ENCODE data around the gene NCOR2.

Gene NCOR2

DNA sequence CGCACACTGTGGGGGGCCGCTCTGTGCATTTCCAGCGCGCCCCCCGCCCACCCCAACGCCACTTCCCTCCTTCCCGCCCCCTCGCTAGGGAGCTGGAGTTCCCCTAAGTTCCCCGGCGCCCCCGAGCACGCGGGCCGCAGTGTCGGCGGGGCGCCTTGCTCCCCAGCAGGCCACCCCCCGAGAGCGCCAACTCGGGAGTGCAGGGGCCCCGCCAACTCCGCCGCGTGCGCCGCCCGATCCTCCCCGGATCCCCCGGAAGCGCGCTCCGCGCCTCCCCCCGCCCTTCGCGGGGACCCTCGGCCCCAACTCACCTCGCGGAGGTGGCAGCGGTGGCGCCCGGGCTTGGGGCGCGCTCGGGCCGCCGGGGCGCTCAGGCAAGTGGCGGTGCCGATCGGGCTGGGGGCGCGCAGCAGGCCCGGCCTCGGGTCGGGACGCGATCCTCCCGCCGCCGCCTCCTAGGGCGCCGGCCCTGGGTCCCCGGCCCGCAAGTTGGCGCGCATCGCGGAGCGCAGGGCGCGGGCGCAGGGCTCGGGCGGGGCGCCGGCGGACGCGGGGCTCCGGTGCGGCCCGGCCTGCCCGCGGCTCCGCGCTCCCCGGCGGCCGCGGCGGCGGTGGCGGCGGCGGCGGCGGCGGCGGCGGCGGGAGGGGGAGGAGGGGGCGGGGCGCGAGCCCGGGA is at the start of gene NCOR2:
NCOR2 (minus strand) TSS at position 616 of the 676 bp plus-strand sequence. CDS start 72,361 bp downstream, outside the sequence.
- Histone ChIP-seq H3K27me3 (ENCODE audit: control insufficient read depth in 1 of 2, insufficient read depth in 2 of 2, low read length in 2 of 2) (no peaks in the 10 kb centered on the region), H3K4me1 (ENCODE audit: control insufficient read depth, insufficient read depth, low read length) (peaks cover 55% of the 10 kb centered on the region), H3K27ac (ENCODE audit: low read length) (peak within 1 kb of the TSS; percentile 92), H3K9me3 (ENCODE audit: control insufficient read depth in 2 of 2, low read length in 2 of 2) (no peaks in the 10 kb centered on the region), H3K4me3 (ENCODE audit: low read length in 2 of 2) (peak within 1 kb of the TSS; percentile 72 to 88), H3K9ac (ENCODE audit: low read length in 2 of 2) (peak within 1 kb of the TSS; percentile 67 to 73), H3K36me3 (ENCODE audit: control insufficient read depth in 2 of 2, insufficient read depth in 2 of 2, low read length in 2 of 2) (no peaks in the 10 kb centered on the region)

DNA sequence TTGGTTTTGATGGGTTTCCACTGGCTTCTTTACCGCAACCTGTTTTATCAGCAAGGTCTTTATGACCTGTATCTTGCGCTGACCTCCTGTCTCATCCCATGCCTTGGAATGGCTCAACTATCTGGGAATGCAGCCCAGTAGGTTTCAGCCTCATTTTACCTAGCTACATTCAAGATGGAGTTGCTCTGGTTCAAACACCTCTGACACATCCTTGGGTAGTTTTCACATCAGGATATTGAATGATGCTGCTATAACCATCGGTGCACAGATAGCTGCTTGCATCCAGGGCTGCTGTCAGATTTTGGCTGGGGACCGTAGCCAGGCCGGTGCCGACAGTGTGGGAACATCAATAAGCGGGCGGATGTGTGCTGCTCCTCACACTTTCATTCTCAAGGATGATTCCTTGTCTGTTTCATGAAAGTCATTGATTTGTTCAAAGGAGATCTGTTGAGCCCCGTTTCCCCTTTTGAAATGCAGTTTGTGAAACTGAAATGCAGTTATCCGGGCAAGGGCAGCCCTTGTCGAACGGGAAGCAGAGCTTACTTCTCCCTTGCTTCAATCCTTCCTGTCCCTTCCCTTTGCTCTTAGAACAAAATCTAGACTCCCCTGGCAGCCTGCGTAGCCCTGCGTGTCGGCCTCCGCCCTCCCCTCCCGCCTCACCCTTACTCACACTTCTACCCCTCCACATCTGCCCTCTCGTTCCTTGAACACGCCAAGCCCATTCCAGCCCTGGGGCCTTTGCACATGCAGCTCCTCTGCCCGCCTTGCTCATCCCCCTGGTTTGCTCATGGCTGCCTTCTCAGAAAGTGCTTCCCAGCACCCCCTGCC is 49.2 kb upstream of the NCOR2 start:
- Histone ChIP-seq H3K9ac (ENCODE audit: low read length in 2 of 2) (no peak overlapping the region), H3K4me1 (ENCODE audit: control insufficient read depth, insufficient read depth, low read length) (peaks cover 28% of the 10 kb centered on the region), H3K9me3 (ENCODE audit: control insufficient read depth in 2 of 2, low read length in 2 of 2) (peaks cover 0 to 4% of the 10 kb centered on the region in 2 donors), H3K4me3 (ENCODE audit: low read length in 2 of 2) (no peak overlapping the region), H3K27me3 (ENCODE audit: control insufficient read depth in 1 of 2, insufficient read depth in 2 of 2, low read length in 2 of 2) (no peaks in the 10 kb centered on the region), H3K36me3 (ENCODE audit: control insufficient read depth in 2 of 2, insufficient read depth in 2 of 2, low read length in 2 of 2) (no peaks in the 10 kb centered on the region), H3K27ac (ENCODE audit: low read length) (no peak overlapping the region)

DNA sequence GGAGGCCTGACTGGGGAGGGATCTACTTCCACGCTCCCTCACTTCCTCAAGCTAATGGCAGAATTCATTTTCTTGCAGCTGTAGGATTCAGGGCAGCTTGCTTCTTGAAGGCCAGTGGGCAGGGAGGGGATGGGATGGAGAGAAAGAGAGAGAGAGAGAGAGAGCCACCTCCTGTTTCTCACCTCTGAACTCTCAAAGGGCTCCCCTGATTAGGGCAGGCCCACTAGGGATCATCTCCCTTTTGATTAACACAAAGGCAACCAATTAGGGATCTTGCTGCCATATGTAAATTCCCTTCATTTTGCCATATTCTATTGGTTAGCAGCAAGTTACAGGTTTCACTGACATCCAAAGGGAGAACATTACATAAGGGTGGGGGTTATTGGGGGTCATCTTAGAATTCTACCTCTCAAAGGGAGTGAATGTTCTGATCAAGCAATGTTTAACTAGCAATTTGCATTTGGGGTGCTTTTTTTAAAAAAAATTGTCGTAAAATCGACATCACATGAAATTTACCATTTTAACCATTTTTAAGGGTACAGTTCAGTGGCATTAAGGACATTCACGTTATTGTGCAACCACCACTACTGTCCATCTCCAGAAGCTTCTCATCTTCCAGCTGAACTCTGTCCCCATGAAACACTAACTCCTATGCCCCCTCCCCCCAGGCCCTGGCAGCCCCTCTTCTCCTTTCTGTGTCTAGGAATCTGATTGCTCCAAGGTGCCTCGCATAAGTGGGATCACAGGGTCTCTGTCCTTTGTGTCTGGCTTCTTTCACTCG is 47.3 kb upstream of the NCOR2 start:
- peaks cover 18% of the 10 kb centered on the region for H3K4me1 ChIP-seq (ENCODE audit: control insufficient read depth, insufficient read depth, low read length)

DNA sequence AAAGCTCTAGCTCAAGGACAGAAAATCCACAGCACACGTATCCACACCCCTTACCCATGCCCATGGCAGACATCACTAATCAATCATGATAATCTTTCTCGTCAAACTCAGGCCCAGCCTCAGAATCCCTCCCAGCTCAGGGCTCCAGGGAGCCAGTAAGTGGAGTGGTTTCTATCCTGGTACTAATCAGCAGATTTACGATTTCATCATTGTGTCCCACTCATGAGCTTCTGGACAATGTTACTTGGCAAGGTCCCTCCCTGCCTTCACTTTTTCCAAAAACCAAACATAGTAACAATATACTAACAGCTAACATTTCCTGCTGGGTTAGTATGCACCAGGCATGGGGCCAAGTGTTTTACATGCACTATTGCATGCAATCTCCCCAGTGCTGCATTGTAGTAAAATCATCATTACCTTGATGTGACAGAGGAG is 45.8 kb upstream of the NCOR2 start:
- Histone ChIP-seq H3K27me3 (ENCODE audit: control insufficient read depth in 1 of 2, insufficient read depth in 2 of 2, low read length in 2 of 2) (no peaks in the 10 kb centered on the region), H3K9me3 (ENCODE audit: control insufficient read depth in 2 of 2, low read length in 2 of 2) (peaks cover 0 to 4% of the 10 kb centered on the region in 2 donors), H3K4me3 (ENCODE audit: low read length in 2 of 2) (no peak overlapping the region), H3K9ac (ENCODE audit: low read length in 2 of 2) (no peak overlapping the region), H3K4me1 (ENCODE audit: control insufficient read depth, insufficient read depth, low read length) (peaks cover 32% of the 10 kb centered on the region), H3K36me3 (ENCODE audit: control insufficient read depth in 2 of 2, insufficient read depth in 2 of 2, low read length in 2 of 2) (no peaks in the 10 kb centered on the region), H3K27ac (ENCODE audit: low read length) (peak overlapping the region; percentile 18)

More for the DNA sequence above, 47.3 kb upstream of the NCOR2 start:
- Histone ChIP-seq H3K9ac (ENCODE audit: low read length in 2 of 2) (no peak overlapping the region), H3K27me3 (ENCODE audit: control insufficient read depth in 1 of 2, insufficient read depth in 2 of 2, low read length in 2 of 2) (no peaks in the 10 kb centered on the region), H3K27ac (ENCODE audit: low read length) (no peak overlapping the region), H3K36me3 (ENCODE audit: control insufficient read depth in 2 of 2, insufficient read depth in 2 of 2, low read length in 2 of 2) (no peaks in the 10 kb centered on the region), H3K9me3 (ENCODE audit: control insufficient read depth in 2 of 2, low read length in 2 of 2) (peaks cover 0 to 4% of the 10 kb centered on the region in 2 donors), H3K4me3 (ENCODE audit: low read length in 2 of 2) (no peak overlapping the region)

DNA sequence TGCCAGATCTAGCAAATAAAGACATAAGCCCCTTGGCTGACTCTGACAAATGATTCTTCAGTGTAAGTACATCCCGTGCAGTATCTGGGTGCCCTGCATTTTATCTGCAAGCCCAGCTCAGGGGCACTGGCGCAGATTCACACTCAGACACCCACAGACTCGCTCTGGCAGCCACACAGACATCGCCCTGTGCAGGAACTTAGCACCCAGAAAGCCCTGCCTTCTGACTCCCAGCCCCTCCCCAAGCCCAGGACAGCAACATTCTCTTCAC is 44.9 kb upstream of the NCOR2 start:
- Histone ChIP-seq H3K9ac (ENCODE audit: low read length in 2 of 2) (no peak overlapping the region), H3K4me3 (ENCODE audit: low read length in 2 of 2) (no peak overlapping the region), H3K27ac (ENCODE audit: low read length) (peak overlapping the region; percentile 18), H3K36me3 (ENCODE audit: control insufficient read depth in 2 of 2, insufficient read depth in 2 of 2, low read length in 2 of 2) (no peaks in the 10 kb centered on the region), H3K4me1 (ENCODE audit: control insufficient read depth, insufficient read depth, low read length) (peaks cover 32% of the 10 kb centered on the region), H3K27me3 (ENCODE audit: control insufficient read depth in 1 of 2, insufficient read depth in 2 of 2, low read length in 2 of 2) (no peaks in the 10 kb centered on the region), H3K9me3 (ENCODE audit: control insufficient read depth in 2 of 2, low read length in 2 of 2) (peaks cover 0 to 4% of the 10 kb centered on the region in 2 donors)

DNA sequence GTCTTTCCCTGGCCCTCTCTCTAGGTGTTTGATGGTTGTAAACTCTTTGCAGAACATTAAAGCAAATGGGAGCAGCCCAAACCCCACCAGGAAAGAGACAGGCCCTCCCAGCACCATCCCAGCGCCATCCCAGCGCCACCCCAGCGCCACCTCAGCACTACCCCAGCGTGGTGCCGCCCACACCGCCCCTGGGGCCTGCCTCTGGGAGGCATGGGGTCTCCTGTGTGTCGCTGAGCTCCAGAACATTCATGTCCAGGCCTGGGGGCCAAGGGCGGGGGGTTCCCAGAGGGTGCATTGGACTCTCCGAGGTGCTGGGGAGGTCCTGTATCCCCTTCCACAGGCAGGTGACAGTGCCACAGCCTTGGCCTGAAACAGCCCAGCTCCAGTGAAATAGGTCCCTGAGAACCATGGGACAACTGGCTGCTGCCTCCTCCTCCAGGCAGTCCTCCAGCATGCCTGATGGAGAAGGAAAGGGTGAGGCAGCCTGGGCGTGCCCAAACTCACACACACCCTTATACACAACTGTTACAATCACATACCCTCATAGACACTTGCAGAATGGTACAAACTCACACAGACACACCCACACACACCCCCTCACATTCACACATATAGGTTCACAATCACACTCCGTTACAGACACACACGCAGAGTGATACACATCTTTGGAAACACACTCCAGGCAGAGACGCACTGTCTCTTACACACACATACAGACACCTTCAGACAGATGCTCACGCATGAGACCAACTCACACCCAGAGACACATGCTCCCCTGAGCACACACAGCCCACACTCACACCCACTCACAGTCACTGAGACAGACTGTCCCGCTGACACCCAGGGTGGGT is 44.4 kb upstream of the NCOR2 start:
- peak overlapping the region; percentile 18 for H3K27ac ChIP-seq (ENCODE audit: low read length)
- H3K9me3 ChIP-seq (ENCODE audit: control insufficient read depth in 2 of 2, low read length in 2 of 2), result peaks cover 0 to 4% of the 10 kb centered on the region in 2 donors
- no peaks in the 10 kb centered on the region for H3K27me3 ChIP-seq (ENCODE audit: control insufficient read depth in 1 of 2, insufficient read depth in 2 of 2, low read length in 2 of 2)
- no peak overlapping the region for H3K4me3 ChIP-seq (ENCODE audit: low read length in 2 of 2)
- no peaks in the 10 kb centered on the region for H3K36me3 ChIP-seq (ENCODE audit: control insufficient read depth in 2 of 2, insufficient read depth in 2 of 2, low read length in 2 of 2)
- peaks cover 32% of the 10 kb centered on the region for H3K4me1 ChIP-seq (ENCODE audit: control insufficient read depth, insufficient read depth, low read length)
- H3K9ac ChIP-seq (ENCODE audit: low read length in 2 of 2), result no peak overlapping the region

DNA sequence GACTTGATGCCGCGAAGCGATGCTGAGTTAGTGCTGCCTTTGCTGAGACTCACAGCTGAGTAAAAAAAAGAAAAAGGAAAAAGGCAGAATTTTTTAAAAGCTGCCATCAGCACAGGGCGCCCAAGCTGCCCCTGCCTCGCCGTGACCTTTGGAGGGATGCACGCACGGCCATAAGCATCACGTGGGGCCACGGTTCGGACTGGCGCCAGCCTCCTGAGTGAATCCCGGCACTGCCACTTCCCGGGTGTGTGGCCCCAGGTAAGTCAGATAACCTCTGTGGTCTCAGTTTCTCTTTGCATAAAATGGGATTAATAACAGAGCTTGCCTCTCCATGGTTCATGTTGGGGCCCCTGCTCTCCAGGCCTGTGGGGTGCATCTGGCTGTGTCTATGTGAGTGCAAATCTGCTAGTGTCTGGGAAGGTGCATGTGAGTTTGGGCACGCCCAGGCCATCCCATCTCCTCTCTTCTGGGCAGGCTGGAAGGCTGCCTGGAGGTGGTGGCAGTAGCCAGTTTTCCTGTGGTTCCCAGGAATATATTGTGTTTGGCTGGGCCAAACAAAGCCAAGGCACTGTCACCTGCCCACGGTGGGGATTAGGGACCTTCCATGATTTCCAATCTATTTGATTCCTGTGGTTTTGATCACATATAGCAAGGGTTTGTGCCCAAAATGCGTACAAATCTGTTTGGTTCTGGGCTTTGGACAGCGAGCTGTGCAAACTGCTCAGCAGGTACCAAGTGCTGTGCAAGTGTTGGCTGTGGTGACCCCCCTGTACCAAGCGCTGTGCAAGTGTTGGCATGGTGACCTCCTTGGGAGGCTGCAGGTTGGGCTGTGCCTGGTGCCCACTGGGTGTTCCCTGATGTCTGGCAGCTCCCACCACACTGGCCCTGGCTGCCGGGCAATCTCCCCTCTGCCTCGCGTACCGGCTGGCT is 43.5 kb upstream of the NCOR2 start:
- Histone ChIP-seq H3K36me3 (ENCODE audit: control insufficient read depth in 2 of 2, insufficient read depth in 2 of 2, low read length in 2 of 2) (no peaks in the 10 kb centered on the region), H3K9me3 (ENCODE audit: control insufficient read depth in 2 of 2, low read length in 2 of 2) (peaks cover 0 to 4% of the 10 kb centered on the region in 2 donors), H3K27ac (ENCODE audit: low read length) (no peak overlapping the region), H3K27me3 (ENCODE audit: control insufficient read depth in 1 of 2, insufficient read depth in 2 of 2, low read length in 2 of 2) (no peaks in the 10 kb centered on the region), H3K4me3 (ENCODE audit: low read length in 2 of 2) (no peak overlapping the region), H3K4me1 (ENCODE audit: control insufficient read depth, insufficient read depth, low read length) (peaks cover 32% of the 10 kb centered on the region), H3K9ac (ENCODE audit: low read length in 2 of 2) (no peak overlapping the region)

DNA sequence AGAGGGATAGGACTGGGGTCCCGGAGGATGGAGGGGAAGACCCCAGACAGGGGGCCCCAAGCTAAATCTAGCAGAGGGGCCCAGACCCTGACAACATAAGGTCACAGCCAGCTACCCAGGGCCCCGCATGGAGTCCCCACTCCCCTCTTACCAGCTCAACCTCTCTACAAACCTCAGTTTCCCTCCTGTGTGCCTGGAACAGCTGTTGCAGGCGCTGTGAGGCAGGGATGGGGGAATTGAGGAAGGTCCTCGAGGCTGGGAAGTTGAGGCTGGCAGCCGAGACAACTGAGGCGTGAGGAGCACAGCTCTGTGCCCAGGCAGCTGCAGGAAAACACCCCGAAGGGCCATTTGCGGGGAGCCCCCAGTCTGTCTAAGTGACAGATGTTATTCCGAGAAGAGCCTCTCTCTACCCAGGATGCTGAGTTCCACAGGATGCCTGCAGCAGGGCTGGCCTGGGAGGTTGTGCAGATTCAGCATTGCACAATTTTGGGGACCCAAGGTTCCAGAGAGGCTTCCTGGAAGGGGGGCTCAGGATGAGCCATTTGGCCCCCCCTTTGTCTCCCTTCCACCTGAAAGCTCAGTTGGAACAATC is 42.7 kb upstream of the NCOR2 start:
- Histone ChIP-seq H3K27me3 (ENCODE audit: control insufficient read depth in 1 of 2, insufficient read depth in 2 of 2, low read length in 2 of 2) (no peaks in the 10 kb centered on the region), H3K4me1 (ENCODE audit: control insufficient read depth, insufficient read depth, low read length) (peaks cover 32% of the 10 kb centered on the region), H3K9me3 (ENCODE audit: control insufficient read depth in 2 of 2, low read length in 2 of 2) (peaks cover 0 to 4% of the 10 kb centered on the region in 2 donors), H3K4me3 (ENCODE audit: low read length in 2 of 2) (no peak overlapping the region), H3K27ac (ENCODE audit: low read length) (no peak overlapping the region), H3K9ac (ENCODE audit: low read length in 2 of 2) (no peak overlapping the region), H3K36me3 (ENCODE audit: control insufficient read depth in 2 of 2, insufficient read depth in 2 of 2, low read length in 2 of 2) (no peaks in the 10 kb centered on the region)
